Endothelial cell of umbilical vein (primary cell): ENCODE results near the gene LENEP. TPM values are rescaled to one million over a fixed set of nuclear protein-coding genes. Genes with fewer than 3 reads are reported as not detected.
A peak's percentile ranks its signal among the peaks of the same experiment; 100 is the strongest.

Experiments used
- BruUV-seq: library from RNA; stranded (reverse); fragments of 400-500 nt; replicated peaks from 2 replicates; lab custom pipeline; 2021; lab: Mats Ljungman, UMichigan
- CTCF ChIA-PET: fragments of 300-600, 350-600 bp; sonication (Branson Sonifier 250); formaldehyde crosslinking; loops from one replicate; lab custom pipeline; 2021; ENCODE audit warnings: antibody characterized with exemption, inconsistent platforms; lab: Charles Lee
- POLR2A ChIA-PET: fragments of 300-600, 350-600 bp; sonication (Branson Sonifier 250); formaldehyde crosslinking; loops from one replicate; lab custom pipeline; 2021; ENCODE audit warnings: antibody characterized with exemption, inconsistent platforms; lab: Charles Lee
- DNase-seq: peaks from one replicate; pipeline ENCODE4 v3.0.0-alpha.2; 2011; ENCODE audit warnings: low read depth, low spot score
- FAIRE-seq: peaks from 2 replicates; lab custom pipeline; 2011; peaks lifted over from hg19 to GRCh38; lab: Jason Lieb, UNC
- H2AFZ ChIP-seq: 2 replicates; pipeline ENCODE4 v1.6.0; 2012; ENCODE audit warnings: low read depth, low read length, control low read depth, inconsistent platforms
- H3K27ac ChIP-seq: 2 replicates; pipeline ENCODE4 v1.5.1; 2011; ENCODE audit warnings: low read depth, mild to moderate bottlenecking, control low read depth, low read length, moderate library complexity; ENCODE audit not compliant: insufficient read depth
- H3K27me3 ChIP-seq, 2 experiments: 2 replicates each; pipeline versions ENCODE4 v1.6.0 to v1.6.1; 2011; ENCODE audit warnings: low read length in 2 of 2, mixed read lengths in 1 of 2; ENCODE audit not compliant: control insufficient read depth in 2 of 2, insufficient read depth in 2 of 2
- H3K36me3 ChIP-seq, 2 experiments: 2 replicates in 1 of 2; 3 replicates in 1 of 2; pipeline ENCODE4 v1.5.1; 2011; ENCODE audit warnings: low read length in 2 of 2, mild to moderate bottlenecking in 1 of 2, moderate library complexity in 1 of 2; ENCODE audit not compliant: control insufficient read depth in 2 of 2, insufficient read depth in 2 of 2; ENCODE audit errors: extremely low read depth in 1 of 2
- H3K4me1 ChIP-seq: 3 replicates; pipeline ENCODE4 v1.5.1; 2011; ENCODE audit warnings: mild to moderate bottlenecking, low read length; ENCODE audit not compliant: control insufficient read depth, insufficient read depth; ENCODE audit errors: extremely low read depth
- H3K4me2 ChIP-seq: 2 replicates; pipeline ENCODE4 v1.6.1; 2011; ENCODE audit warnings: low read length, control low read depth, mixed read lengths; ENCODE audit not compliant: insufficient read depth
- H3K4me3 ChIP-seq, 3 experiments: fragments of 200-600 bp in 1 of 3; sonication (generic), shearing (Covaris generic) in 1 of 3; replicated peaks in 1 of 3; 2 replicates each; pipeline ENCODE4 v1.5.1; 2011 to 2016; ENCODE audit warnings: control low read depth in 3 of 3, low read length in 3 of 3, mild to moderate bottlenecking in 2 of 3, inconsistent platforms in 1 of 3, low read depth in 1 of 3, moderate library complexity in 1 of 3; ENCODE audit not compliant: insufficient read depth in 1 of 3
- H3K79me2 ChIP-seq: 2 replicates; pipeline ENCODE4 v1.6.0; 2012; ENCODE audit warnings: low read length, inconsistent platforms; ENCODE audit not compliant: control insufficient read depth, insufficient read depth
- H3K9ac ChIP-seq: replicated peaks from 2 replicates; pipeline ENCODE3; 2011; ENCODE audit warnings: low read length, control low read depth; ENCODE audit not compliant: insufficient read depth; ENCODE audit errors: extremely low read depth
- H3K9me1 ChIP-seq: replicated peaks from 3 replicates; pipeline ENCODE4 v1.6.0; 2011; ENCODE audit warnings: mild to moderate bottlenecking, low read length; ENCODE audit not compliant: control insufficient read depth, insufficient read depth; ENCODE audit errors: extremely low read depth
- H3K9me3 ChIP-seq: replicated peaks from 2 replicates; pipeline ENCODE4 v1.5.1; 2012; ENCODE audit warnings: low read length, inconsistent platforms; ENCODE audit not compliant: control insufficient read depth, insufficient read depth
- H4K20me1 ChIP-seq: replicated peaks from 2 replicates; pipeline ENCODE3; 2011; ENCODE audit warnings: mild to moderate bottlenecking, low read length; ENCODE audit not compliant: control insufficient read depth, insufficient read depth; ENCODE audit errors: extremely low read depth
- EZH2 ChIP-seq: IDR thresholded peaks from 2 replicates; pipeline ENCODE4 v1.6.1; 2012; ENCODE audit warnings: borderline replicate concordance, low read depth, mild to moderate bottlenecking, moderate library complexity, low read length, inconsistent platforms; ENCODE audit not compliant: severe bottlenecking
- FOS ChIP-seq: IDR thresholded peaks from 2 replicates; pipeline ENCODE4 v1.6.1; 2011; ENCODE audit warnings: mild to moderate bottlenecking, low read length, moderate library complexity, borderline replicate concordance; ENCODE audit not compliant: insufficient read depth
- GATA2 ChIP-seq: IDR thresholded peaks from 2 replicates; pipeline ENCODE4 v1.7.0; 2011; ENCODE audit warnings: low read depth, mild to moderate bottlenecking, moderate library complexity, mixed read lengths, low read length; ENCODE audit not compliant: insufficient read length, insufficient read depth
- JUN ChIP-seq: IDR thresholded peaks from 2 replicates; pipeline ENCODE4 v1.6.1; 2011; ENCODE audit warnings: borderline replicate concordance, low read depth; ENCODE audit not compliant: insufficient read length, insufficient read depth
- MYC ChIP-seq: IDR thresholded peaks from one replicate; pipeline ENCODE4 v1.6.1; 2011; ENCODE audit warnings: mild to moderate bottlenecking, low read depth, low read length
- POLR2A ChIP-seq: IDR thresholded peaks from 2 replicates; pipeline ENCODE4 v1.6.1; 2012; ENCODE audit warnings: low read depth, mild to moderate bottlenecking, control low read depth, low read length
- POLR2AphosphoS5 ChIP-seq: IDR thresholded peaks from 2 replicates; pipeline ENCODE4 v1.6.1; 2012; ENCODE audit warnings: low read depth, mild to moderate bottlenecking, control low read depth, low read length, moderate library complexity; ENCODE audit not compliant: insufficient read depth
- dilution Hi-C: fragments of 300-500 bp; cut with MboI; formaldehyde crosslinking; loops from one replicate; pipeline ENCODE4 v1.15.0; 2019; ENCODE audit warnings: low sequenced_read_pairs; ENCODE audit not compliant: extremely low pct_ligation_motif_present
- intact Hi-C: fragments of 100-400 bp; cut with micrococcal nuclease; formaldehyde crosslinking; loops from one replicate; pipeline ENCODE4 v1.10.0; 2022
- polyA plus RNA-seq, 4 experiments: library from polyadenylated mRNA; depleted of rRNA in 3 of 4; stranded (reverse) in 3 of 4; unstranded in 1 of 4; fragments of >200 nt; gene quantifications; 2 replicates each; pipeline versions ENCODE4 v1.2.1 to v1.2.3, GENCODE V29; 2011 to 2012; ENCODE audit warnings: missing spikeins in 1 of 4
- total RNA-seq: library from RNA; stranded (reverse); gene quantifications from 2 replicates; pipeline ENCODE4 v1.2.3, GENCODE V29; 2021
- TF ChIP-seq, protein P1 (sequence below), 2 donors: IDR thresholded peaks; 1 replicate in 1 of 2; 2 replicates in 1 of 2; pipeline ENCODE4 v1.5.1; 2011; ENCODE audit warnings: low read length in 2 of 2, mild to moderate bottlenecking in 2 of 2, moderate library complexity in 2 of 2, control low read depth in 1 of 2, inconsistent platforms in 1 of 2, low read depth in 1 of 2; ENCODE audit not compliant: insufficient read depth in 1 of 2; ENCODE audit errors: extremely low read depth in 1 of 2
- TF ChIP-seq, protein P2 (sequence below): IDR thresholded peaks from 2 replicates; pipeline ENCODE4 v1.6.1; 2011; ENCODE audit not compliant: insufficient read depth, insufficient read length

Gene LENEP
- total and polyA plus RNA-seq, 2 donors (not counting 3 experiments of a cell fraction or from before 2014, with no cell fraction given), result 0.64 TPM; not detected in 1

DNA sequence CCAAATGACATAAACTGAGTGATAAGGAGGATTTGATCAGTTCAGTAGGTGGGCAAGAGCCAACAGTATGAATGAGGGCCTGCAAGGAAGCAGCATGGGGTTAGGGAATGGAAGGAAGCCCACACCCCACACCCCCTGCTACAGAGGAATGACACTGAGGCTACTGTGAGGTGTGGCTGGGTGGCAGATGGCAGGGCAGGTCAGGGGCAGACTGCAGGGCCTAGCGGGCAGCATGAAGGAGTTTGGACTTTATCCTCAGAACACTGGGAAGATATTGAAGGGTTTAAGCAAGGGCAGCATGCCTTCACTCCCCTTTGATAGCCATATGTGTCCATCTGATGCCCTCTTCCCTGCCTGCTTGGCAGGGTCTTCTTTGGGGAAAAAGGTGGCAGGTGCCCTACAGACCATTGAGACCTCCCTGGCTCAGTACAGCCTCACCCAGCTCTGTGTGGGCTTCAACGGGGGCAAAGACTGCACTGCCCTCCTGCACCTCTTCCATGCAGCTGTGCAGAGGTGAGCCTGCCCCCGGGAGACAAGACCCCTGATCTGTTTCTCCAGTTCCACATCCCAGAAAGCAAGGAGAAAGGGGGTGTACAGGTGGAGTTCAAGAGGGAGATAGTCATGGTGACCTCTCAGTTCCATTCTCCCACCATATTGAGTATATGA is 4.1 kb upstream of the LENEP start:
- no TSS peak for BruUV-seq
- no peak for FAIRE-seq
- Histone ChIP-seq H3K4me3 (no peak overlapping the region), H3K9me3 (no peaks in the 10 kb centered on the region), H2AFZ (no peak overlapping the region), H3K4me1 (peaks cover 2% of the 10 kb centered on the region), H3K79me2 (peaks cover 10% of the 10 kb centered on the region), H3K9me1 (no peaks in the 10 kb centered on the region), H3K9ac (no peak overlapping the region), H4K20me1 (no peaks in the 10 kb centered on the region), H3K27me3 (no peaks in the 10 kb centered on the region), H3K36me3 (peaks cover 3 to 24% of the 10 kb centered on the region in 2 experiments), H3K27ac (no peak overlapping the region), H3K4me2 (no peak overlapping the region)
- POLR2A ChIA-PET, result interaction anchor here (1.0 kb wide), 1 partner anchor 16 kb away, joined by 3 read pairs; no protein-coding TSS in a partner anchor
- TF ChIP-seq, protein P1, sequence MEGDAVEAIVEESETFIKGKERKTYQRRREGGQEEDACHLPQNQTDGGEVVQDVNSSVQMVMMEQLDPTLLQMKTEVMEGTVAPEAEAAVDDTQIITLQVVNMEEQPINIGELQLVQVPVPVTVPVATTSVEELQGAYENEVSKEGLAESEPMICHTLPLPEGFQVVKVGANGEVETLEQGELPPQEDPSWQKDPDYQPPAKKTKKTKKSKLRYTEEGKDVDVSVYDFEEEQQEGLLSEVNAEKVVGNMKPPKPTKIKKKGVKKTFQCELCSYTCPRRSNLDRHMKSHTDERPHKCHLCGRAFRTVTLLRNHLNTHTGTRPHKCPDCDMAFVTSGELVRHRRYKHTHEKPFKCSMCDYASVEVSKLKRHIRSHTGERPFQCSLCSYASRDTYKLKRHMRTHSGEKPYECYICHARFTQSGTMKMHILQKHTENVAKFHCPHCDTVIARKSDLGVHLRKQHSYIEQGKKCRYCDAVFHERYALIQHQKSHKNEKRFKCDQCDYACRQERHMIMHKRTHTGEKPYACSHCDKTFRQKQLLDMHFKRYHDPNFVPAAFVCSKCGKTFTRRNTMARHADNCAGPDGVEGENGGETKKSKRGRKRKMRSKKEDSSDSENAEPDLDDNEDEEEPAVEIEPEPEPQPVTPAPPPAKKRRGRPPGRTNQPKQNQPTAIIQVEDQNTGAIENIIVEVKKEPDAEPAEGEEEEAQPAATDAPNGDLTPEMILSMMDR (IDR thresholded peaks at IDR 0.05; ENCODE audit: extremely low read depth in 1 of 2, insufficient read depth in 1 of 2, low read depth in 1 of 2, low read length in 2 of 2), result no peak
- TF ChIP-seq POLR2A, result peak; percentile 22
- CTCF ChIA-PET, result interaction anchor here (1.1 kb wide), 1 partner anchor 10 kb away, joined by 3 read pairs; no protein-coding TSS in a partner anchor
- dilution Hi-C loops, result no loop called here
- no peak for DNase-seq
- intact Hi-C loops, result no loop called here

DNA sequence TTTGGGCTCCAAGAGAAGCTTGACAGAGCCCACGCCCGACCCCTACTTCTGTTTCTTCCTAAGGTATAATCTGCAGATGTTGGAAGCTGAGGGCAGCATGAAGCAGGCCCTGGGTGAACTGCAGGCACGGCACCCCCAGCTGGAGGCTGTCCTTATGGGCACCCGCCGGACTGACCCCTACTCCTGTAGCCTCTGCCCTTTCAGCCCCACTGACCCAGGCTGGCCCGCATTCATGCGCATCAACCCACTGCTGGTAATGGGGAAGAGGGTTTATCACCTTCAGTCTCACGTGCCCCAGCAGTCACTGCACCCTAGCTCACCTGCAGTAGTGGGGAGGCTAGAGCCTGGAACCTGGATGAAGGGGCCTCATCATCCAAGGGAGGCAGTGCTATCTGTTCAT is 3.1 kb upstream of the LENEP start:
- Histone ChIP-seq H3K79me2 (peaks cover 6% of the 10 kb centered on the region), H2AFZ (no peak overlapping the region), H4K20me1 (no peaks in the 10 kb centered on the region), H3K9ac (no peak overlapping the region), H3K36me3 (peaks cover 3 to 24% of the 10 kb centered on the region in 2 experiments), H3K4me2 (no peak overlapping the region), H3K4me1 (peaks cover 2% of the 10 kb centered on the region), H3K9me3 (no peaks in the 10 kb centered on the region), H3K4me3 (no peak overlapping the region), H3K9me1 (no peaks in the 10 kb centered on the region), H3K27ac (no peak overlapping the region), H3K27me3 (no peaks in the 10 kb centered on the region)
- ChIA-PET POLR2A (no interaction called here), CTCF (interaction anchor here (1.0 to 1.1 kb wide), 2 partner anchors 9 to 27 kb away, joined by 3 read pairs; no protein-coding TSS in a partner anchor)
- TF ChIP-seq GATA2 (no peak), POLR2A (no peak), JUN (no peak), POLR2AphosphoS5 (no peak), FOS (no peak), EZH2 (no peak), MYC (no peak)
- TF ChIP-seq, protein P2, sequence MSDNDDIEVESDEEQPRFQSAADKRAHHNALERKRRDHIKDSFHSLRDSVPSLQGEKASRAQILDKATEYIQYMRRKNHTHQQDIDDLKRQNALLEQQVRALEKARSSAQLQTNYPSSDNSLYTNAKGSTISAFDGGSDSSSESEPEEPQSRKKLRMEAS, result no peak
- TF ChIP-seq, protein P1 (IDR thresholded peaks at IDR 0.05; ENCODE audit: extremely low read depth in 1 of 2, insufficient read depth in 1 of 2, low read depth in 1 of 2, low read length in 2 of 2), result no peak
- dilution Hi-C loops (no loop called here), intact Hi-C loops (no loop called here)
- no TSS peak for BruUV-seq
- FAIRE-seq (no peak), DNase-seq (no peak)
